H9 (cell line): ENCODE data around the gene H6PD. TPM values are rescaled to one million over a fixed set of nuclear protein-coding genes. Genes with fewer than 3 reads are reported as not detected.

Experiments used
- DNase-seq: peaks from one replicate; pipeline ENCODE4 v3.0.0-alpha.2; 2017
- H2AFZ ChIP-seq: one replicate; pipeline ENCODE4 v1.6.1; 2013; ENCODE audit warnings: mild to moderate bottlenecking, low read length, control low read depth, moderate library complexity
- H2AK5ac ChIP-seq: 2 replicates; pipeline ENCODE4 v1.6.1; 2013; ENCODE audit warnings: low read length, control low read depth, mixed read lengths; ENCODE audit not compliant: insufficient read length
- H2BK120ac ChIP-seq: one replicate; pipeline ENCODE4 v1.6.1; 2013; ENCODE audit warnings: low read depth, mild to moderate bottlenecking, low read length, control low read depth, inconsistent platforms; ENCODE audit not compliant: poor library complexity, severe bottlenecking
- H2BK12ac ChIP-seq: 2 replicates; pipeline ENCODE4 v1.6.1; 2013; ENCODE audit warnings: low read length, control low read depth, mixed read lengths, low read depth; ENCODE audit not compliant: insufficient read length
- H2BK15ac ChIP-seq: 2 replicates; pipeline ENCODE4 v1.6.1; 2013; ENCODE audit warnings: low read depth, low read length, control low read depth
- H2BK20ac ChIP-seq: one replicate; pipeline ENCODE4 v1.6.1; 2013; ENCODE audit warnings: low read depth, mild to moderate bottlenecking, low read length, control low read depth, inconsistent platforms; ENCODE audit not compliant: poor library complexity, severe bottlenecking
- H2BK5ac ChIP-seq: 2 replicates; pipeline ENCODE4 v1.6.1; 2013; ENCODE audit warnings: low read length, control low read depth, mixed read lengths; ENCODE audit not compliant: insufficient read length
- H3K14ac ChIP-seq: 2 replicates; pipeline ENCODE4 v1.6.1; 2013; ENCODE audit warnings: low read length, control low read depth; ENCODE audit not compliant: insufficient read depth
- H3K18ac ChIP-seq: 2 replicates; pipeline ENCODE4 v1.6.1; 2013; ENCODE audit warnings: low read depth, mild to moderate bottlenecking, mixed read lengths, low read length, control low read depth; ENCODE audit not compliant: insufficient read length
- H3K23ac ChIP-seq: 2 replicates; pipeline ENCODE4 v1.6.1; 2013; ENCODE audit warnings: low read length, control low read depth, mixed read lengths, low read depth; ENCODE audit not compliant: insufficient read length
- H3K23me2 ChIP-seq: 2 replicates; pipeline ENCODE4 v1.6.1; 2013; ENCODE audit warnings: low read depth, mild to moderate bottlenecking, mixed read lengths, low read length, control low read depth; ENCODE audit not compliant: insufficient read length, poor library complexity, severe bottlenecking
- H3K27ac ChIP-seq: 2 replicates; pipeline ENCODE4 v1.5.1; 2013; ENCODE audit warnings: low read length, control low read depth, mixed read lengths, low read depth; ENCODE audit not compliant: insufficient read length
- H3K27me3 ChIP-seq: 2 replicates; pipeline ENCODE4 v1.6.1; 2013; ENCODE audit warnings: low read length, control low read depth, inconsistent platforms; ENCODE audit not compliant: insufficient read depth
- H3K4ac ChIP-seq: 2 replicates; pipeline ENCODE4 v1.6.1; 2013; ENCODE audit warnings: low read depth, mild to moderate bottlenecking, control low read depth, inconsistent platforms, low read length, moderate library complexity
- H3K4me1 ChIP-seq: 2 replicates; pipeline ENCODE4 v1.6.1; 2013; ENCODE audit warnings: low read length, control low read depth, inconsistent platforms; ENCODE audit not compliant: insufficient read depth
- H3K4me2 ChIP-seq: 2 replicates; pipeline ENCODE4 v1.6.1; 2013; ENCODE audit warnings: low read length, control low read depth, mixed read lengths; ENCODE audit not compliant: insufficient read length, insufficient read depth
- H3K56ac ChIP-seq: 2 replicates; pipeline ENCODE4 v1.6.1; 2013; ENCODE audit warnings: low read depth, mild to moderate bottlenecking, mixed read lengths, low read length, control low read depth; ENCODE audit not compliant: insufficient read length
- H3K79me1 ChIP-seq: 2 replicates; pipeline ENCODE4 v1.6.1; 2013; ENCODE audit warnings: low read depth, mild to moderate bottlenecking, moderate library complexity, low read length, control low read depth, inconsistent platforms; ENCODE audit not compliant: insufficient read depth, poor library complexity, severe bottlenecking
- H3K79me2 ChIP-seq: 2 replicates; pipeline ENCODE4 v1.6.1; 2013; ENCODE audit warnings: low read length, control low read depth, inconsistent platforms; ENCODE audit not compliant: insufficient read depth
- H3K9ac ChIP-seq: 2 replicates; pipeline ENCODE4 v1.6.1; 2013; ENCODE audit warnings: low read length, control low read depth, mixed read lengths; ENCODE audit not compliant: insufficient read length; ENCODE audit errors: extremely low read depth
- H3K9me3 ChIP-seq: one replicate; pipeline ENCODE4 v1.6.1; 2013; ENCODE audit warnings: low read depth, low read length, inconsistent platforms; ENCODE audit not compliant: control insufficient read depth
- H3T11ph ChIP-seq: one replicate; pipeline ENCODE4 v1.6.1; 2013; ENCODE audit warnings: mild to moderate bottlenecking, low read length, control low read depth, inconsistent platforms
- H4K20me1 ChIP-seq: one replicate; pipeline ENCODE4 v1.6.1; 2013; ENCODE audit not compliant: control insufficient read depth, insufficient read length, insufficient read depth
- H4K5ac ChIP-seq: 2 replicates; pipeline ENCODE4 v1.6.1; 2013; ENCODE audit warnings: low read depth, mild to moderate bottlenecking, mixed read lengths, low read length, control low read depth; ENCODE audit not compliant: insufficient read length
- H4K8ac ChIP-seq: replicated peaks from 2 replicates; pipeline ENCODE4 v1.6.1; 2013; ENCODE audit warnings: low read length, control low read depth, mixed read lengths, low read depth; ENCODE audit not compliant: insufficient read length
- H4K91ac ChIP-seq: 2 replicates; pipeline ENCODE4 v1.6.1; 2013; ENCODE audit warnings: low read depth, mild to moderate bottlenecking, moderate library complexity, mixed read lengths, low read length, control low read depth; ENCODE audit not compliant: insufficient read length
- H3K27ac Mint-ChIP-seq, 3 experiments: 2 replicates in 2 of 3; 3 replicates in 1 of 3; pipeline ENCODE4 v1.8.0; 2020 to 2021; ENCODE audit warnings: mixed read lengths in 3 of 3, mild to moderate bottlenecking in 1 of 3, moderate library complexity in 1 of 3
- H3K27me3 Mint-ChIP-seq: 2 replicates; pipeline ENCODE4 v1.8.0; 2021; ENCODE audit warnings: low read depth, mild to moderate bottlenecking, moderate library complexity, mixed read lengths
- H3K36me3 Mint-ChIP-seq, 3 experiments: 2 replicates in 2 of 3; 3 replicates in 1 of 3; pipeline ENCODE4 v1.8.0; 2020 to 2021; ENCODE audit warnings: low read depth in 3 of 3, mixed read lengths in 3 of 3; ENCODE audit not compliant: insufficient read depth in 1 of 3
- H3K4me1 Mint-ChIP-seq, 2 experiments: 2 replicates each; pipeline ENCODE4 v1.8.0; 2020; ENCODE audit warnings: mixed read lengths in 2 of 2
- H3K4me3 Mint-ChIP-seq, 2 experiments: 2 replicates in 1 of 2; 3 replicates in 1 of 2; pipeline ENCODE4 v1.8.0; 2020 to 2021; ENCODE audit warnings: mild to moderate bottlenecking in 2 of 2, mixed read lengths in 2 of 2, moderate library complexity in 1 of 2
- H3K9me3 Mint-ChIP-seq, 2 experiments: 2 replicates in 1 of 2; 3 replicates in 1 of 2; pipeline ENCODE4 v1.8.0; 2020; ENCODE audit warnings: mild to moderate bottlenecking in 2 of 2, mixed read lengths in 2 of 2, moderate library complexity in 1 of 2
- CTCF ChIP-seq: fragments of 200-600 bp; sonication (generic); conservative IDR thresholded peaks from 3 replicates; pipeline ENCODE4 v1.8.0; 2021; ENCODE audit warnings: antibody characterized with exemption, mild to moderate bottlenecking
- WGBS: extraction: QIAGEN DNeasy Blood & Tissue Kit; methylation state at CpG from one replicate; pipeline ENCODE4 v1.1.7; 2013; ENCODE audit warnings: missing lambda C conversion rate, low lambda C conversion rate, mixed read lengths; ENCODE audit not compliant: insufficient read length; ENCODE audit errors: extremely low coverage; 5-methylcytosine and 5-hydroxymethylcytosine counted together
- total RNA-seq: library from RNA; stranded (reverse); gene quantifications from 2 replicates; pipeline ENCODE4 v1.2.1, GENCODE V29; 2021

H6PD gene
- total RNA-seq, 1 experiment from 2014 or later = 7.9 TPM

GRCh38 chr1:9291914-9292360, 57.4 kb downstream of the H6PD start:
- no peak for TF ChIP-seq CTCF
- H3K79me2 ChIP-seq = no peaks in the 10 kb centered on the region
- no peak overlapping the region for H3K4ac ChIP-seq
- no CpG with 5 or more reads among the region's 13 CpGs for WGBS
- no peak overlapping the region; the same call in 1 of the 2 replicates for H3K14ac ChIP-seq
- no peak overlapping the region for H2BK12ac ChIP-seq
- peaks cover 9% of the 10 kb centered on the region for H3K23me2 ChIP-seq
- no peak overlapping the region for H2BK15ac ChIP-seq
- no peaks in the 10 kb centered on the region for H4K20me1 ChIP-seq
- no peak overlapping the region for H2AK5ac ChIP-seq
- peaks cover 8% of the 10 kb centered on the region; the same call in 1 of the 2 replicates for H3K27me3 ChIP-seq
- H2AFZ ChIP-seq = no peak overlapping the region
- no peaks in the 10 kb centered on the region for H3K9me3 ChIP-seq
- H3K27ac Mint-ChIP-seq = no peak overlapping the region
- no peak overlapping the region for H3T11ph ChIP-seq
- no peak for DNase-seq
- H3K9ac ChIP-seq = no peak overlapping the region
- H3K56ac ChIP-seq = no peak overlapping the region
- peaks cover 10 to 13% of the 10 kb centered on the region in 2 experiments for H3K4me1 Mint-ChIP-seq
- peak overlapping the region; percentile 60 to 74 for H3K4me3 Mint-ChIP-seq
- no peak overlapping the region for H2BK5ac ChIP-seq
- no peak overlapping the region for H4K5ac ChIP-seq
- no peak overlapping the region for H3K27ac ChIP-seq
- H3K9me3 Mint-ChIP-seq = peaks cover 11 to 15% of the 10 kb centered on the region in 2 experiments
- peak overlapping the region; percentile 56 for H3K4me2 ChIP-seq
- no peak overlapping the region for H2BK120ac ChIP-seq
- H3K27me3 Mint-ChIP-seq = peaks cover 34% of the 10 kb centered on the region
- no peak overlapping the region for H3K23ac ChIP-seq
- H4K8ac ChIP-seq = no peak overlapping the region
- no peaks in the 10 kb centered on the region for H3K79me1 ChIP-seq
- no peak overlapping the region for H2BK20ac ChIP-seq
- H3K18ac ChIP-seq = no peak overlapping the region
- no peak overlapping the region for H4K91ac ChIP-seq
- peaks cover 0 to 4% (median 0%) of the 10 kb centered on the region in 3 experiments; a peak in 2 of 7 replicates for H3K36me3 Mint-ChIP-seq
- no peaks in the 10 kb centered on the region for H3K4me1 ChIP-seq
